Urinary bladder (tissue), 4 donors: Measurements from ENCODE around the gene MDH1B. TPM values are rescaled to one million over a fixed set of nuclear protein-coding genes. Genes with fewer than 3 reads are reported as not detected.
A peak's percentile ranks its signal among the peaks of the same experiment; 100 is the strongest.

ENCODE experiments used
- DNase-seq: peaks from one replicate; pipeline ENCODE4 v3.0.0-alpha.2; 2015; ENCODE audit errors: extremely low spot score
- H3K27ac ChIP-seq: one replicate; pipeline ENCODE4 v1.5.1; 2013; ENCODE audit warnings: low read depth, mild to moderate bottlenecking, moderate library complexity
- H3K36me3 ChIP-seq: one replicate; pipeline ENCODE4 v1.6.1; 2013; ENCODE audit warnings: mild to moderate bottlenecking, moderate library complexity; ENCODE audit not compliant: insufficient read depth
- H3K4me1 ChIP-seq: one replicate; pipeline ENCODE4 v1.6.1; 2013; ENCODE audit warnings: mild to moderate bottlenecking, moderate library complexity; ENCODE audit not compliant: insufficient read depth
- H3K4me3 ChIP-seq: one replicate; pipeline ENCODE4 v1.5.1; 2013; ENCODE audit warnings: low read depth, low read length
- WGBS: extraction: QIAGEN DNeasy Blood & Tissue Kit; methylation state at CpG from one replicate; pipeline ENCODE4 v1.1.7; 2013; 5-methylcytosine and 5-hydroxymethylcytosine counted together
- polyA plus RNA-seq: library from polyadenylated mRNA; stranded (reverse); fragments of 200-250 nt; gene quantifications from one replicate; pipeline ENCODE4 v1.2.3, GENCODE V29; 2013
- small RNA-seq: library from RNA; depleted of rRNA; stranded (forward); fragments of <200 nt; gene quantifications from one replicate; pipeline ENCODE3, GENCODE V24; 2014
- total RNA-seq: library from RNA; depleted of rRNA; stranded (reverse); fragments of >200 nt; gene quantifications from one replicate; pipeline ENCODE4 v1.2.3, GENCODE V29; 2014
- donor health status: healthy with polysubstance abuse.
- donor health status: healthy.

Gene MDH1B
- total and polyA plus RNA-seq, 2 donors = 0.39 to 1.2 TPM

- Histone ChIP-seq H3K27ac (no peak overlapping the region), H3K36me3 (no peaks in the 10 kb centered on the region), H3K4me1 (no peaks in the 10 kb centered on the region), H3K4me3 (no peak overlapping the region)
- DNase-seq = no peak
- 83% methylated on average over 3 of the region's 3 CpGs for WGBS
These were observed 66.3 kb downstream of the MDH1B start for GRCh38 chr2:206698811-206699210.

GRCh38 chr2:206696910-206697309 lies 68.2 kb downstream of the MDH1B start:
- Histone ChIP-seq H3K4me3 (no peak overlapping the region), H3K4me1 (no peaks in the 10 kb centered on the region), H3K27ac (no peak overlapping the region), H3K36me3 (no peaks in the 10 kb centered on the region)
- DNase-seq = no peak

- H3K27ac ChIP-seq = no peak overlapping the region
- WGBS = 31% methylated on average over 5 of the region's 5 CpGs
- no peaks in the 10 kb centered on the region for H3K36me3 ChIP-seq
- peak; percentile 14 for DNase-seq
- H3K4me1 ChIP-seq = no peaks in the 10 kb centered on the region
- no peak overlapping the region for H3K4me3 ChIP-seq
These were observed 71.6 kb downstream of the MDH1B start for GRCh38 chr2:206693399-206694137.

GRCh38 chr2:206692971-206693370 lies 72.2 kb downstream of the MDH1B start:
- Histone ChIP-seq H3K36me3 (no peaks in the 10 kb centered on the region), H3K27ac (no peak overlapping the region), H3K4me3 (no peak overlapping the region), H3K4me1 (no peaks in the 10 kb centered on the region)
- no peak for DNase-seq
- 83% methylated on average over 7 of the region's 7 CpGs for WGBS

- H3K4me3 ChIP-seq = no peak overlapping the region
- WGBS = 72% methylated on average over 1 of the region's 1 CpG
- no peaks in the 10 kb centered on the region for H3K36me3 ChIP-seq
- no peak overlapping the region for H3K27ac ChIP-seq
- H3K4me1 ChIP-seq = no peaks in the 10 kb centered on the region
- DNase-seq = no peak
These were observed 76.1 kb downstream of the MDH1B start for GRCh38 chr2:206688990-206689389.

GRCh38 chr2:206688453-206688852 lies 76.7 kb downstream of the MDH1B start:
- Histone ChIP-seq H3K4me3 (no peak overlapping the region), H3K4me1 (no peaks in the 10 kb centered on the region), H3K27ac (no peak overlapping the region), H3K36me3 (no peaks in the 10 kb centered on the region)
- WGBS = 64% methylated on average over 2 of the region's 2 CpGs
- DNase-seq = no peak

Small RNA genes lying within 50 kb of the gene (small RNA-seq; reads per million reads assigned to genes)
- gene MIR3130-2 (not detected), gene RF00019 (not detected)

Other genes with a start within 250 kb of the MDH1B start
- gene FAM237A, start 122.8 kb downstream of the MDH1B start, total RNA-seq = not detected
- gene FAM237A, start 122.8 kb downstream of the MDH1B start, polyA plus RNA-seq = not detected
- not detected for gene DYTN, start 46.9 kb downstream of the MDH1B start, total RNA-seq
- gene DYTN, start 46.9 kb downstream of the MDH1B start, polyA plus RNA-seq = not detected
- 60.8 TPM for gene FASTKD2, start 278 bp upstream of the MDH1B start, total RNA-seq
- 19.1 TPM for gene FASTKD2, start 278 bp upstream of the MDH1B start, polyA plus RNA-seq
- 0.53 TPM for gene CPO, start 174.2 kb upstream of the MDH1B start, total RNA-seq
- 0.35 TPM for gene CPO, start 174.2 kb upstream of the MDH1B start, polyA plus RNA-seq